HG02938 (cell line): Measurements from ENCODE around the gene TBRG4.

Experiments used
- ATAC-seq: cut with Tn5 transposase; IDR thresholded peaks from one replicate; pipeline ENCODE4 v1.9.1; 2021; ENCODE audit warnings: mild to moderate bottlenecking, moderate library complexity; ENCODE audit not compliant: unreplicated experiment

The TBRG4 gene

DNA sequence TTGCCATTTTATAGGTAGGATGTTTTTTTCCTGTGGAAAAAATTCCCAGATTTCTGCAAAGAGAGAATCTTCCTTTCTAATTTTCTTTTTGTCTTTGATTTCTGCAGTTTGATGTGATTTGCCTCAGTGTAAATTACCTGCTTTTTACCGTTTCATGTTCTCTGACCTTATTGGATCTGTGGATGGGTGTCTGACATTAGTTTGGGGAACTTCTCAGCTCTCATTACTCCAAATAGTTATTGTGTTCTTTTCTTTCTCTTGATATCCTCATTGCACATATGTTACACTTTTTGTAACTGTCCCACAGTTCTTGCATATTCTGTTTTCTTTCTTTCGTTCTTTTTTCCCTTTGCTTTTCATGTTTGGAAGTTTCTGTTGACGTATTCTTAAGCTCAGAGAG, 51.2 kb downstream of the TBRG4 start:
- no peak for ATAC-seq

DNA sequence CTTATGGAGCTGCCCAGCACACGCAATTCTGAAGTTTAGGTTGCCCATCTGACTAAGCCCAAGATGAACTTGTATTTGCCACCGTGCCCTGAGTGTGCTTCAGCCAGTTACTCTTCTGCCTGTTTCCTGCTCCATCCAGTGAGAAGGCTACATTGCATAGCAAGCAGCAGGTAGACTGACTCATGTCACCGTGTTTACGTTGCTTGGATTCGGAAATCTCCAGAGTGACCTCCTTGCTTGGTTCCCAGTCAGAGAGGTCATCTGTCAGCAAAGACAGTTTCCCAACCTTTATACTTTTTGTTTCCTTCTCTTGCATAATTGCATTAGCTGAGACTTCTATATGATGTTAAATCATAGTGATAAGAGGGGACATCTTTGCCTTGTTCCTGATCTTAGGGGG, 53.6 kb downstream of the TBRG4 start:
- no peak for ATAC-seq

DNA sequence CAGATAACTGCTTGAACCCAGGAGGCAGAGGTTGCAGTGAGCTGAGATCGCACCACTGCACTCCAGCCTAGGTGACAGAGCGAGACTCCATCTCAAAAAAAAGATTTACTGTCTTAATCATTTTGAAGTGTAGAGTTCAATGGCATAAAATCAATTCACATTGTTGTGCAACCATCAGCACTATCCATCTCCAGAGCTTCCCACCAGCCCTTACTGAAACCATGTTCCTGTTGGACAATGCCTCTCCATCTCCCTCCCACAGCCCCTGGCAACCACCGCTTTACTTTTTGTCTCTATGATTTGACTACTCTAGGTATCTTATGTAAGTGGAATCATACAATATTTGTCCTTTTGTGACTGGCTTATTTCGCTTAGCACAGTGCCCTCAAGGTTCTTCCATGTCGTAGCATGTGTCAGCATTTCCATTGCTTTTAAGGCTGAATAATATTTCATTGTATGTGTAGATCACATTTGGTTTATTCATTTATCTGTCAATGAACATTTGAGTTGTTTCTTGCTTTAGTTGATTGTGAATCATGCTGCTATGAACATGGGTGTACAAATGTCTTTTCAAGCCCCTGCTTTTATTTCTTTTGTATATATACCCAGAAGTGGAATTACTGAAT, 55.8 kb downstream of the TBRG4 start:
- no peak for ATAC-seq

DNA sequence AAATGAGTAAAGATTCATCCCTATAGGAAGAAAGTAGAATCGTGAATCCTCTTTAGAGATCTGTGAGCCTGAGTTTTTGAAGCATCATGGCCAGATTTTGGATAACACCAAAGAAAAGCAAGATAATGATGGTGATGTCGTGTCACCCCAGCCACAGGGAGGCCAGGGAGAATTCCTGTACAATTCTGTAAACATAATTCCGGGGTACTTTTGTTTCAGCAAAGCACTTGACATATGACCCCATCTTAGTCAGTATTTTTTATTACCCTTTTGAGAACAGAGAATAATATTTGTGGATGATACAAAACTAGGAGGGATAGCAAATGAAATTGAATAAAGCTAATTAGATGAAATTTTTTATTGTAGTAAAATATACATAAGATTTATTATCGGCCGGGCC, 56.5 kb downstream of the TBRG4 start:
- ATAC-seq: no peak

- ATAC-seq: no peak
Measured at GRCh38 chr7:45054442-45054841, 57.1 kb downstream of the TBRG4 start.

GRCh38 chr7:45053941-45054340, 57.6 kb downstream of the TBRG4 start:
- no peak for ATAC-seq

DNA sequence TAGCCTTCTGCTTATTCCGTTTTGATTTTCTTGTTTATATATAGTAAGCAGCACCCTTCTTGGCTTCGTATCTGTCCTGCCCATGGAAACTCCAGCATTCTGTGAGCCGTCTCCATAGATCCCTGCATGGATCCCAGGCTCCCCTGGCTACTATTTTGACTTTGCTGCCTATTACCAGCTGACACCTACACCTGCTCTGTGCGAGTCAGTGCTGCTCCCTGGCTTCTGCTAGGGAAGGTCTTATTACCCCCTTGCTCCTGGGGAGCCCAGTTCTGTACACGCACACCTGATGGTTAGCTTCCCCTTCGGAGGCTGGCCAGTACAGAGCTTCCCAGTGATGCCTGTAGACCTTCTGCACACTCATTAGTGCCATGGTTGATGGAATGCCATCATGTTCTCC, 58.1 kb downstream of the TBRG4 start:
- no peak for ATAC-seq

- no peak for ATAC-seq
Measured at GRCh38 chr7:45052011-45052410, 59.5 kb downstream of the TBRG4 start.

GRCh38 chr7:45050198-45050597, 61.3 kb downstream of the TBRG4 start:
- no peak for ATAC-seq
